Measurements from ENCODE around the gene KCNH3.

DNA sequence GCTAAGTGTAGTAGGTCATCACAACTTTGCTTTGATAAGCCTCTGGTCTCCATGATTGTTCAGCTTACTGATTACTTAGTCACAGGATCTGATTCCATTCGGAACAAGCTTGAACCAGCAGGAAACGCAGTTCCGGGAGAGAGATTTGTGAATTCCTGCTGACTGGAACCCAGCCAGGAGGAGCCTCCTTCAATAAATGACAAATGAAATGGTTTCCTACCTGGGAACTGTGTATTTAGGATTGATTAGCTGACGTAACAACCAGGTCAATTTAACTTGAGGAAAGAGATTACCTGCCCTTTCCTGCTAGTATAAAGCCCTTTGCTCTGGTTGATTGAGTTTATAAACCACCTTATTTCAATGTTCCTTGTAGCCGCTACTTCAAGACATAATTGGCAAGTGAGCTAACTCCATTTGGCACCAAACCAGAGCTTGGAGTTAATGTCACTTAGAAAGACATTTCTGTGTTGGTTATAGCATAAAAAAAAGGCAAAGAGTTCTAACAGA, 35.1 kb upstream of the KCNH3 start:
- TF ChIP-seq, protein P1, sequence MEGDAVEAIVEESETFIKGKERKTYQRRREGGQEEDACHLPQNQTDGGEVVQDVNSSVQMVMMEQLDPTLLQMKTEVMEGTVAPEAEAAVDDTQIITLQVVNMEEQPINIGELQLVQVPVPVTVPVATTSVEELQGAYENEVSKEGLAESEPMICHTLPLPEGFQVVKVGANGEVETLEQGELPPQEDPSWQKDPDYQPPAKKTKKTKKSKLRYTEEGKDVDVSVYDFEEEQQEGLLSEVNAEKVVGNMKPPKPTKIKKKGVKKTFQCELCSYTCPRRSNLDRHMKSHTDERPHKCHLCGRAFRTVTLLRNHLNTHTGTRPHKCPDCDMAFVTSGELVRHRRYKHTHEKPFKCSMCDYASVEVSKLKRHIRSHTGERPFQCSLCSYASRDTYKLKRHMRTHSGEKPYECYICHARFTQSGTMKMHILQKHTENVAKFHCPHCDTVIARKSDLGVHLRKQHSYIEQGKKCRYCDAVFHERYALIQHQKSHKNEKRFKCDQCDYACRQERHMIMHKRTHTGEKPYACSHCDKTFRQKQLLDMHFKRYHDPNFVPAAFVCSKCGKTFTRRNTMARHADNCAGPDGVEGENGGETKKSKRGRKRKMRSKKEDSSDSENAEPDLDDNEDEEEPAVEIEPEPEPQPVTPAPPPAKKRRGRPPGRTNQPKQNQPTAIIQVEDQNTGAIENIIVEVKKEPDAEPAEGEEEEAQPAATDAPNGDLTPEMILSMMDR (optimal IDR thresholded peaks at IDR 0.05 in 1 of 3, IDR thresholded peaks at IDR 0.05 in 1 of 3, conservative IDR thresholded peaks at IDR 0.05 in 1 of 3; ENCODE audit: extremely low read depth in 1 of 3, insufficient read depth in 2 of 3, low read length in 3 of 3), result no peak
- TF ChIP-seq EZH2 (IDR thresholded peaks at IDR 0.05; ENCODE audit: low read length), result no peak
